Smooth muscle cell (in vitro differentiated cells): Measurements from ENCODE around the gene ZNF579. TPM values are rescaled to one million over a fixed set of nuclear protein-coding genes. Genes with fewer than 3 reads are reported as not detected.
"Not testable (repeated sequence)": the region's sequence is repeated elsewhere in the genome, so short reads cannot be mapped to it uniquely, and the experiment has no call there.

ENCODE experiments used
- DNase-seq: peaks from one replicate; lab custom pipeline; 2025; ENCODE audit not compliant: unreplicated experiment; lab: John Stamatoyannopoulos, UW
- H2AFZ ChIP-seq: fragments of 200-600 bp; sonication (generic); 2 replicates; pipeline ENCODE4 v1.6.0; 2016; ENCODE audit warnings: antibody characterized with exemption, low read depth, mild to moderate bottlenecking
- H3F3A ChIP-seq: fragments of 200-600 bp; sonication (generic); 2 replicates; pipeline ENCODE4 v1.6.0; 2017; ENCODE audit warnings: antibody characterized with exemption, low read depth
- H3K27ac ChIP-seq: fragments of 200-600 bp; sonication (generic); 2 replicates; pipeline ENCODE4 v1.5.1; 2016; ENCODE audit warnings: low read depth, mild to moderate bottlenecking
- H3K27me3 ChIP-seq: fragments of 200-600 bp; sonication (generic); 2 replicates; pipeline ENCODE4 v1.6.1; 2016; ENCODE audit warnings: low read depth, mild to moderate bottlenecking
- H3K36me3 ChIP-seq: fragments of 200-600 bp; sonication (generic); 2 replicates; pipeline ENCODE4 v1.5.1; 2016; ENCODE audit warnings: low read depth
- H3K4me1 ChIP-seq: fragments of 200-600 bp; sonication (generic); 2 replicates; pipeline ENCODE4 v1.5.1; 2016; ENCODE audit warnings: low read depth
- H3K4me2 ChIP-seq: fragments of 200-600 bp; sonication (generic); 2 replicates; pipeline ENCODE4 v1.6.0; 2016; ENCODE audit warnings: mild to moderate bottlenecking
- H3K4me3 ChIP-seq: fragments of 200-600 bp; sonication (generic); 2 replicates; pipeline ENCODE4 v1.5.1; 2016; ENCODE audit warnings: mild to moderate bottlenecking
- H3K79me2 ChIP-seq: fragments of 200-600 bp; sonication (generic); 2 replicates; pipeline ENCODE4 v1.6.0; 2016; ENCODE audit warnings: low read depth, mild to moderate bottlenecking
- H3K9ac ChIP-seq: fragments of 200-600 bp; sonication (generic); 2 replicates; pipeline ENCODE4 v1.6.0; 2016; ENCODE audit warnings: low read depth
- H3K9me3 ChIP-seq: fragments of 200-600 bp; sonication (generic); replicated peaks from 2 replicates; pipeline ENCODE4 v1.5.1; 2016; ENCODE audit warnings: low read depth
- H4K20me1 ChIP-seq: fragments of 200-600 bp; sonication (generic); 2 replicates; pipeline ENCODE4 v1.6.0; 2016; ENCODE audit warnings: low read depth
- CTCF ChIP-seq: fragments of 200-600 bp; sonication (generic); IDR thresholded peaks from 2 replicates; pipeline ENCODE4 v1.5.1; 2017; ENCODE audit warnings: borderline replicate concordance, mild to moderate bottlenecking, antibody characterized with exemption; ENCODE audit not compliant: insufficient read depth, poor library complexity, severe bottlenecking
- WGBS: methylation state at CpG from one replicate; pipeline ENCODE4 v1.1.7; 2016; ENCODE audit warnings: low lambda C conversion rate; 5-methylcytosine and 5-hydroxymethylcytosine counted together
- polyA plus RNA-seq: library from polyadenylated mRNA; unstranded; fragments of >200 nt; fragmentation: Nextera tagmentation; extraction: Ambion mirVana; gene quantifications from 2 replicates; pipeline ENCODE4 v1.2.1, GENCODE V29; 2016
- total RNA-seq: library from RNA; depleted of rRNA; stranded (reverse); fragments of >200 nt; gene quantifications from 2 replicates; pipeline ENCODE4 v1.2.3, GENCODE V29; 2014

The ZNF579 gene
- total and polyA plus RNA-seq, 2 experiments from 2014 or later: 4.2 to 15.1 TPM

GRCh38 chr19:55576746-55577145, 3.9 kb downstream of the ZNF579 start:
- no peak overlapping the region for H3K4me3 ChIP-seq
- H3K4me2 ChIP-seq: no peak overlapping the region
- no peaks in the 10 kb centered on the region for H3K9me3 ChIP-seq
- no peaks in the 10 kb centered on the region for H3F3A ChIP-seq
- WGBS: over 99% methylated on average over 5 of the region's 5 CpGs
- peaks cover 13% of the 10 kb centered on the region for H3K79me2 ChIP-seq
- no peak overlapping the region for H3K27ac ChIP-seq
- no peaks in the 10 kb centered on the region for H3K27me3 ChIP-seq
- H3K36me3 ChIP-seq: no peaks in the 10 kb centered on the region
- DNase-seq: no peak
- H4K20me1 ChIP-seq: no peaks in the 10 kb centered on the region
- no peak overlapping the region for H3K9ac ChIP-seq
- TF ChIP-seq CTCF: no peak
- no peak overlapping the region for H2AFZ ChIP-seq
- no peaks in the 10 kb centered on the region for H3K4me1 ChIP-seq

- H3K36me3 ChIP-seq, H2AFZ ChIP-seq, H4K20me1 ChIP-seq, H3K4me2 ChIP-seq, H3K9me3 ChIP-seq, H3K27ac ChIP-seq, H3F3A ChIP-seq, H3K9ac ChIP-seq, H3K79me2 ChIP-seq, H3K4me1 ChIP-seq, DNase-seq, H3K4me3 ChIP-seq, H3K27me3 ChIP-seq: not testable (repeated sequence)
- WGBS: 95% methylated on average over 6 of the region's 6 CpGs
Observed at GRCh38 chr19:55573929-55574328, 6.7 kb downstream of the ZNF579 start.

DNA sequence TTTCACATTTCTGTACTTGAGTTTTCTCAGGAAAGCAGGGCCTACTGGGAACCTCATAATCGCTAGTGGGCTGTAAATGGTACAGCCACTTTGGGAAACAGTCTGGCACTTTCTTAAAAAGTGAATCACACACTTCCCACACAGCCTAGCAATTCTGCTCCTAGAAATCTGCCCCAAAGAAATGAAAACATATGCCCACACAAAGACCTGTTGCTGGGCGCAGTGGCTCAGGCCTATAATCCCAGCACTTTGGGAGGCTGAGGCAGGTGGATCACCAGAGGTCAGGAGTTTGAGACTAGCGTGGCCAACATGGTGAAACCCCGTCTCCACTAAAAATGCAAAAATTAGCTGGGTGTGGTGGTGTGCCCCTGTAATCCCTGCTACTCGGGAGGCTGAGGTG, 11.2 kb downstream of the ZNF579 start:
- H3K4me3 ChIP-seq, H3F3A ChIP-seq, DNase-seq, H4K20me1 ChIP-seq, H3K27ac ChIP-seq, H3K9me3 ChIP-seq, H3K27me3 ChIP-seq, H3K4me1 ChIP-seq, H3K9ac ChIP-seq, H3K36me3 ChIP-seq, H2AFZ ChIP-seq, H3K79me2 ChIP-seq, H3K4me2 ChIP-seq: not testable (repeated sequence)
- WGBS: 94% methylated on average over 5 of the region's 5 CpGs

- no peaks in the 10 kb centered on the region for H3K36me3 ChIP-seq
- no peaks in the 10 kb centered on the region for H4K20me1 ChIP-seq
- H3F3A ChIP-seq: no peaks in the 10 kb centered on the region
- no peak overlapping the region for H3K9ac ChIP-seq
- no peaks in the 10 kb centered on the region for H3K9me3 ChIP-seq
- no peaks in the 10 kb centered on the region for H3K79me2 ChIP-seq
- DNase-seq: no peak
- TF ChIP-seq CTCF: no peak
- H2AFZ ChIP-seq: no peak overlapping the region
- H3K4me2 ChIP-seq: no peak overlapping the region
- H3K4me3 ChIP-seq: no peak overlapping the region
- no peak overlapping the region for H3K27ac ChIP-seq
- H3K27me3 ChIP-seq: no peaks in the 10 kb centered on the region
- no peaks in the 10 kb centered on the region for H3K4me1 ChIP-seq
Observed at GRCh38 chr19:55567708-55568328, 12.8 kb downstream of the ZNF579 start.

- no peaks in the 10 kb centered on the region for H3K4me1 ChIP-seq
- no peak overlapping the region for H3K27ac ChIP-seq
- no peak for TF ChIP-seq CTCF
- WGBS: 70% methylated on average over 9 of the region's 9 CpGs
- no peaks in the 10 kb centered on the region for H3K79me2 ChIP-seq
- H4K20me1 ChIP-seq: no peaks in the 10 kb centered on the region
- no peaks in the 10 kb centered on the region for H3K27me3 ChIP-seq
- no peaks in the 10 kb centered on the region for H3F3A ChIP-seq
- DNase-seq: no peak
- no peak overlapping the region for H3K9ac ChIP-seq
- no peak overlapping the region for H3K4me2 ChIP-seq
- H3K9me3 ChIP-seq: no peaks in the 10 kb centered on the region
- H2AFZ ChIP-seq: no peak overlapping the region
- no peak overlapping the region for H3K4me3 ChIP-seq
- no peaks in the 10 kb centered on the region for H3K36me3 ChIP-seq
Observed at GRCh38 chr19:55566823-55567222, 13.8 kb downstream of the ZNF579 start.
